ENCODE data around the gene ARID5A.

ARID5A gene

DNA sequence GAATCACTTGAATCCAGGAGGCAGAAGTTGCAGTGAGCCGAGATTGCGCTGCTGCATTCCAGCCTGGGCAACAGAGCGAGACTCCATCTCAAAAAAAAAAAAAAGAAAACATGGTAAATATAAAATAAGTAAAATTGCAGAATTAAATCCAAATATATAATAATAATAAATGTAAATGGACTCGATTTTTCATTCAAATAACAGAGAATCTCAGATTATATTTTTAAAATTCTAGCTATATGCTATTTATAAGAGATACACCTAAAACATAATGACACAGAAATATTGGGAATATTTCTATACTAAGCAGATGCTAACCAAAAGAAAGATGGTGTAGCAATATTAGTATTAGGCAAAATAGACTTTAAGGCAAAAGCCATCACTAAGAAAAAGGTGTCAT, 16.3 kb upstream of the ARID5A start:
- Histone ChIP-seq H3K4me3 (ENCODE audit: insufficient read depth, low read depth, low read length) (no peak overlapping the region), H3K27ac (ENCODE audit: insufficient read depth, low read depth, low read length, poor library complexity, severe bottlenecking) (no peak overlapping the region), H3K36me3 (ENCODE audit: control insufficient read depth, insufficient read depth, low read length) (no peaks in the 10 kb centered on the region), H3K9me3 (ENCODE audit: control insufficient read depth, low read length) (no peaks in the 10 kb centered on the region), H3K4me1 (ENCODE audit: control insufficient read depth, insufficient read depth, low read length) (no peaks in the 10 kb centered on the region), H3K27me3 (ENCODE audit: control insufficient read depth, insufficient read depth, low read length, poor library complexity, severe bottlenecking) (no peaks in the 10 kb centered on the region)
- WGBS, 2 experiments, result 93 to 100% methylated on average over 1 to 2 of the region's 4 CpGs

DNA sequence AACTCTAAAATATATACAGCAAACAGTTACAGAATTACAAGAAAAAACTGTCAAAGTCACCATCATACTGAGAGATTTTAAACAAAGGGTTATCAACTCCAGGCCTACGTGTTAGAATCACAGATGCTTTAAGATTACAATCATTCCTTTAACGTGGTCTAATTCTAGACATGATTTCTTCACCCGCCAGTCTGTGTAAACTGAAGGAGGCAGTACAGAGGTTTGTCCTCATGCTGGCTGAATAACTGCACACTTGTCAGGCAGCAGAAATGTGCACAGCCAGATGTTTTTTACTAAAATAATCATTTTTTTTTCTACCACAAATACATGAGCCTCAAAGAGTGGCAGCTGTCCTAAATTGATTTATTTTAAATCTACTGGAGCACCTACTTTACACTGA, 15.9 kb upstream of the ARID5A start:
- H3K9me3 ChIP-seq (ENCODE audit: control insufficient read depth, low read length), result no peaks in the 10 kb centered on the region
- H3K27ac ChIP-seq (ENCODE audit: insufficient read depth, low read depth, low read length, poor library complexity, severe bottlenecking), result no peak overlapping the region
- WGBS, 2 experiments, result 92 to 94% methylated on average over 3 of the region's 3 CpGs
- H3K4me3 ChIP-seq (ENCODE audit: insufficient read depth, low read depth, low read length), result no peak overlapping the region
- H3K27me3 ChIP-seq (ENCODE audit: control insufficient read depth, insufficient read depth, low read length, poor library complexity, severe bottlenecking), result peaks cover under 1% of the 10 kb centered on the region
- H3K4me1 ChIP-seq (ENCODE audit: control insufficient read depth, insufficient read depth, low read length), result no peaks in the 10 kb centered on the region
- H3K36me3 ChIP-seq (ENCODE audit: control insufficient read depth, insufficient read depth, low read length), result no peaks in the 10 kb centered on the region

DNA sequence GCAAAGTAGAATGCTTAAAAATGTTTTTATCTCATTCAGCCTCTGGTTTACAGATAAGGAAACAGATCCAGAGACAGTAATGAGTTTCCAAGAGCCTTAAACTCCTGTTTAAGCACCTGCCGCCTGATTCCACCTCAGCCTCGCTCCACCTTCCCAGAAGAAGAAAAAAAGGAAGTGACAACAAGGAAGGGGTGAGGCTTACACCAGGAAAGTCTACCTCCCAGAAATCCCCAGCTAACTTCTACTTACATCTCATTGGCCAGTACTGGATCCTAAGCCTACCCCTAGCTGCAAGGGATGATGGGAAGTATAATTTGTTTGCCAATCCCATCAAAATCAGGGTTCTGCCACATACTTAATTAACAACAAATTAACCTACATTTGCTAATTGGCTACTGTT, 15.3 kb upstream of the ARID5A start:
- 85 to 94% methylated on average over 2 of the region's 2 CpGs for WGBS, 2 experiments
- Histone ChIP-seq H3K4me1 (ENCODE audit: control insufficient read depth, insufficient read depth, low read length) (no peaks in the 10 kb centered on the region), H3K4me3 (ENCODE audit: insufficient read depth, low read depth, low read length) (no peak overlapping the region), H3K9me3 (ENCODE audit: control insufficient read depth, low read length) (no peaks in the 10 kb centered on the region), H3K27ac (ENCODE audit: insufficient read depth, low read depth, low read length, poor library complexity, severe bottlenecking) (no peak overlapping the region), H3K27me3 (ENCODE audit: control insufficient read depth, insufficient read depth, low read length, poor library complexity, severe bottlenecking) (peaks cover 6% of the 10 kb centered on the region), H3K36me3 (ENCODE audit: control insufficient read depth, insufficient read depth, low read length) (no peaks in the 10 kb centered on the region)

DNA sequence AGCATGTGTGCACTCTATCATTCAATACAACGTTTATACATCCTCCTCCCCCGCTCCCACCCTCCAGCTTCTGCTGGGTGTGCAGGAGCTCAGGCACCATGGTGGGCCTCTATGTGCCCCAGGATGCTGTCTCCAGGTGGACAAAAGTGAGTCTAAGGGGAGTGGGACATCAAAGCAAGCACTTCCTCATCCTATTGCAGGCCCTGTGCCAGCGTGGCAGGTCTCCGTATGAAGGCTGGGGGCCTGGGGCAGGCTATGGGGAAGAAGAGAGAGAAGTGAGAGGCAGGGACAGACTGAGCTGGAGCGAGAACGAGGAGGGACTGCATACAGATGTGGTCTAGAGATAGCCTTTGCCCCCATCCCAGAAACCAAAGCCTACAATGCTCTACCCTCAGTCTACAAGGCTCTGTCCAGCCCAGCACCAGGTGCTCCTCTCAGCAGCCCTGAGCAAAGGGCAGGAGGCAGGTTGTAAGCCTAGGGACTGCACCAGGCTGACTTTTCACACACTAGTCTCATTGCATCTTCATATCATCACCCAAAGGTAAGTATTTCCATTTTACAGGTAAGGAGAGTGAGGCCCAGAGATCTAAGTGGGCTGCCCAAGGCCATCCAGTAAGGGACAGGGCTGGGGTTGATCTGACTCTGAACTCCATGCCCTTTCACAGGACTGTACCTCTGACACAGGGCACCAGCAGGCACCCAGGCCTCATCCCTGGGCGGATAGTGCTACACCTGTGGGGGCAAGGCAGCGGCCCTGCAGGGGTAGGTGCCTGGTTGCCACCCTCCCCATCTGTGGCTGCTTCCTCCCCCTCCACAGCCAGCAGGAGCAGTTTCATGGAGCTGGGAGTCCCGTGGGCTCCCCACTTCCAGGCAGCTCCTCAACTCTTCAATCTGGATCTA, 14.0 kb upstream of the ARID5A start:
- no peak overlapping the region for H3K4me3 ChIP-seq (ENCODE audit: insufficient read depth, low read depth, low read length)
- no peaks in the 10 kb centered on the region for H3K9me3 ChIP-seq (ENCODE audit: control insufficient read depth, low read length)
- WGBS, 2 experiments, result 88 to 92% methylated on average over 9 of the region's 9 CpGs
- H3K4me1 ChIP-seq (ENCODE audit: control insufficient read depth, insufficient read depth, low read length), result no peaks in the 10 kb centered on the region
- peaks cover 15% of the 10 kb centered on the region for H3K27me3 ChIP-seq (ENCODE audit: control insufficient read depth, insufficient read depth, low read length, poor library complexity, severe bottlenecking)
- H3K27ac ChIP-seq (ENCODE audit: insufficient read depth, low read depth, low read length, poor library complexity, severe bottlenecking), result no peak overlapping the region
- no peaks in the 10 kb centered on the region for H3K36me3 ChIP-seq (ENCODE audit: control insufficient read depth, insufficient read depth, low read length)

DNA sequence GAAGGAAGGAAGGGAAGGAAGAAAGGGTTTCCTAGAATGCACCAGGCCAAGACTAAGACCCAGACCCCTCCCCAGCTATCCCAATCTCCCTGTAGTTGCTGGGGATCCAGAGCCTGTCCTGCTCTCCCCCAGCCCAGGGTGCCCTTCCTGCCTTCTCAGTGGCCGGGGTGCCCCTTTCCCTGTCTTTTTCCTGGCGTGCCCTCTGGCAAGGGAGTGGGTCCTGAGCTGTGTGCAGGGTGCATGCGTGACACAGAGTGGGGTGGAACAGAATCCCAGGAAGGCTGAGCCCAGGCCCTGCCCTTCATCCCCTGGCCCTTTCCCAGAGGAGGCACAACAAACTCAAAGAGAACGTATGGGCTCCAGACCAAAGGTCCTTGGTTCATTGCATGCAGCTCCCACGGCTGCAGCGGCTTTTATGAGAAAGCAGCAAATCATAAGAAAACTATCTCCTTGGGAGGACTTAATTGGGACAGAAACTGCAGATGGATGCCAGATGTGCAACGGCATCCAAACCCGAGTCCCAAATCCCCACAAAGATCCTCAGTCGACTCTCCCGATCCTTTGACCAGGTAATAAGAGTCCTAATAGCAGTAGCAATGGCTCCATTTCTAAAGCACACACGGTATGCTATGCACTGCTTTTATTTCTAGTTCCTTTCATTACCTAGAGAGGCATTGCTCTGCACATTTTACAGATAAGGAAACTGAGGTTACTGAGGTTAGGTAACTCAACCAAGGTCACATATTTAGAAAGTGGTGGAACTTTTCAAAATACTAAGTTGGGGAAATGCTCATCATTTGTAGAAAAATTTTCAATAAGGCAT, 12.7 kb upstream of the ARID5A start:
- WGBS, 2 experiments, result 89 to 92% methylated on average over 11 of the region's 11 CpGs
- no peak overlapping the region for H3K27ac ChIP-seq (ENCODE audit: insufficient read depth, low read depth, low read length, poor library complexity, severe bottlenecking)
- H3K36me3 ChIP-seq (ENCODE audit: control insufficient read depth, insufficient read depth, low read length), result no peaks in the 10 kb centered on the region
- H3K9me3 ChIP-seq (ENCODE audit: control insufficient read depth, low read length), result no peaks in the 10 kb centered on the region
- H3K27me3 ChIP-seq (ENCODE audit: control insufficient read depth, insufficient read depth, low read length, poor library complexity, severe bottlenecking), result peaks cover 21% of the 10 kb centered on the region
- H3K4me1 ChIP-seq (ENCODE audit: control insufficient read depth, insufficient read depth, low read length), result no peaks in the 10 kb centered on the region
- no peak overlapping the region for H3K4me3 ChIP-seq (ENCODE audit: insufficient read depth, low read depth, low read length)

DNA sequence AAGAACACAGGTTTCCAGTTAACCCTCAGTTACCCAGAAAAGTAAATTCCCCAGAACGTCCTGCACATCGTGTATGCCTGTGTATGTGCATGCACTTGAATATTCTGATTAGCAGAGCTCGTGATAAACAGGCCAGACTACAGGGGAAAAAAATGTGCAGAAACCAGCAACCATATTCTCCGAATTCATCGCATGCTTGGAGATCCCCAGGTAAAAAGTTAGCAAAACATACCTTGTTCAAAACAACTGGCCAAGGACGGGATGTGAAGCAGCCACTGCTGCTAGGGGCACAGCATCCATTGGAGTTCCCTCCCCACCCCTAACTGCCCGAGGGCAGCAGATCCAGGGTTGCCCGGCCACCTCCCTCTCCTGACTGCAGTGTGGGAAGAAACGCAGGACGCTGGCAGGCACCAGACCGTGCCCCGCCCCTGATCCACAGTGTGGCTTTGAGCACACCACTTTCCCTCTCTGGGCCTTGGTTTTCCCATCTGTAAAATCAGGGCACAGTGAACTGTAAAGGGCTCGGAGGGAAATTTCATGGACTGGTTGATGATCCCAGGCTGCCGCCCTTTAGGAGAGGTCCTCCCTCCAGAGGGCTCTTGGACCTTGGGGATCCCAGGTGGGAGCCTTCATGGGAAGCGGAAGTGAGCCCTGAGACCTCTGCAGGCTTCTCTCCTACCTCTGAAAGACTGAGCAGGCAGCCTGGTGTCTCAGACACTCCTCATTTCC, 11.9 kb upstream of the ARID5A start:
- H3K36me3 ChIP-seq (ENCODE audit: control insufficient read depth, insufficient read depth, low read length), result no peaks in the 10 kb centered on the region
- WGBS, 2 experiments, result 83 to 86% methylated on average over 15 of the region's 15 CpGs

DNA sequence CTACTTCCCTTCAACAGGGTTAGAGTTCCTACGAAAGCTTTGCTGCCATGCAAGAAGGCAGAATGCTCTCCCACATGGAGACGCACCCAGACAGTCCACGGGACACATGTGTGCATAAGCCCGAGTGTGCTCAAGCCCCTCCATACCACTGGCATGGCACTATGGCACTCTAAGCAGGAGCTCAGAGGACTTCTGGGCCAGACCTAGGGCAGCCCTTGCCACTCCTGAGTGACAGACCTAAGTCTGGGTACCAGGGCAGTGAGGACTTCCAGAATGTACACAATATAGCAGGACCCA, 11.4 kb upstream of the ARID5A start:
- 91 to 95% methylated on average over 4 of the region's 4 CpGs for WGBS, 2 experiments
- Histone ChIP-seq H3K36me3 (ENCODE audit: control insufficient read depth, insufficient read depth, low read length) (no peaks in the 10 kb centered on the region), H3K4me3 (ENCODE audit: insufficient read depth, low read depth, low read length) (no peak overlapping the region), H3K4me1 (ENCODE audit: control insufficient read depth, insufficient read depth, low read length) (no peaks in the 10 kb centered on the region), H3K9me3 (ENCODE audit: control insufficient read depth, low read length) (no peaks in the 10 kb centered on the region), H3K27me3 (ENCODE audit: control insufficient read depth, insufficient read depth, low read length, poor library complexity, severe bottlenecking) (peaks cover 22% of the 10 kb centered on the region), H3K27ac (ENCODE audit: insufficient read depth, low read depth, low read length, poor library complexity, severe bottlenecking) (no peak overlapping the region)

More for the DNA sequence above, 11.9 kb upstream of the ARID5A start:
- Histone ChIP-seq H3K27me3 (ENCODE audit: control insufficient read depth, insufficient read depth, low read length, poor library complexity, severe bottlenecking) (peaks cover 21% of the 10 kb centered on the region), H3K4me1 (ENCODE audit: control insufficient read depth, insufficient read depth, low read length) (no peaks in the 10 kb centered on the region), H3K4me3 (ENCODE audit: insufficient read depth, low read depth, low read length) (no peak overlapping the region), H3K9me3 (ENCODE audit: control insufficient read depth, low read length) (no peaks in the 10 kb centered on the region), H3K27ac (ENCODE audit: insufficient read depth, low read depth, low read length, poor library complexity, severe bottlenecking) (no peak overlapping the region)

DNA sequence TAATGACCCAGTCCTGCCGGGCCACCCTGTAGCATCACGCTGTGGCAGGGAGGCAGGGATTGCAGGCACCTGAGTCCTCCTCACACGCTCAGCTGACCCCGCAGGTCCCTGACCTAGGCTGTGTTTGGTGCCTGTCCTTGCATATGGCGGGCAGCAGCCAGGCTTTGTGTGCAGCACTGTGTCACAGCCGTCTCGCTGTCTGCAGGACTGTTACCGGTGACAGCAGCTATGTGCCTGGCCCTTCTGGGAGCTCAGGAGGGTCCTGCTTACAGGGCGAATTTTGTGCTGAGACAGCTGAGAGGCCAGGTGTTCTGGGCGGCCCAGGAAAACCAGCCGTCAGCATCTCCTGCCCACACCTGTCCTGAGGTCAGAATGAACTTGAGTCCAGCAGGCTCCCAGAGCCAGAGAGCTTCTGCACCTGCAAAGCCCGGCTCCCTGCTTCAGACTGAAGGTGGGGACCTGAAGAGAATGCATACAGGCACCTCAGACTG, 10.4 kb upstream of the ARID5A start:
- no peak overlapping the region for H3K27ac ChIP-seq (ENCODE audit: insufficient read depth, low read depth, low read length, poor library complexity, severe bottlenecking)
- no peaks in the 10 kb centered on the region for H3K36me3 ChIP-seq (ENCODE audit: control insufficient read depth, insufficient read depth, low read length)
- WGBS, 2 experiments, result 94% methylated on average over 12 of the region's 12 CpGs
- no peaks in the 10 kb centered on the region for H3K4me1 ChIP-seq (ENCODE audit: control insufficient read depth, insufficient read depth, low read length)
- H3K27me3 ChIP-seq (ENCODE audit: control insufficient read depth, insufficient read depth, low read length, poor library complexity, severe bottlenecking), result peaks cover 29% of the 10 kb centered on the region
- no peaks in the 10 kb centered on the region for H3K9me3 ChIP-seq (ENCODE audit: control insufficient read depth, low read length)
- H3K4me3 ChIP-seq (ENCODE audit: insufficient read depth, low read depth, low read length), result no peak overlapping the region

DNA sequence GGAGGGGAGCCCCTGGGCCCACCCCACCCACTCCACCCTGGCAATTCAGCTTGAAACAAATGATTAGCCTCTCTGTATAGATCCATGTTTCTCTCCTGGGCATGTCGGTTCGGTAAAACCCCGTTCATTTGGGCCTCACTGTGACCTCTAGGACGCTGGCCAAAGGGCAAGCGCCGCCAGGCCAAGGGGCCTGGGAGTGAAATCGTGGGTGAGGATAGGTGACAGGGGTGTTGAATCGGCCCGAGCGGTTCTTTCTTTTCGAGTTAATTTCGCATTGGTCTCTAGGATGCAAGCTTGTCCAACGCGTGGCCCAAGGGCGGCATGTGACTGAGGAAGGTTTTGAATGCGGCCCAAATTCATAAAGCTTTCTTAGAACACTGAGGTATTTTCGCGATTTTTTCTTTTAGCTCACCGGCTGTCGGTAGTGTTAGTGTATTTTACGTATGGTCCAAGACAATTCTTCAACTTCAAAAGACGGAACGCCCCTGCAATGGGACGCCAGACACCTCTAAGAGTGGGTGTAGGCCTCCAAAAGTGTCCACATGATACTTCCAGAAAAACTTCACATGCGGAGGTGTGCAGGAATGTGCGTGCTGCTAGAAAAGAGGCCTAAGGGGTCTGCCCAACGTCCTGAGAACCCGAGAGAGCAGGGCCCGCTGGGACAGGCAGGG, 9.8 kb upstream of the ARID5A start:
- H3K4me3 ChIP-seq (ENCODE audit: insufficient read depth, low read depth, low read length), result peak overlapping the region; percentile 29

More for the DNA sequence above, 9.8 kb upstream of the ARID5A start:
- WGBS, 2 experiments, result 83% methylated on average over 29 of the region's 29 CpGs
- Histone ChIP-seq H3K36me3 (ENCODE audit: control insufficient read depth, insufficient read depth, low read length) (no peaks in the 10 kb centered on the region), H3K27me3 (ENCODE audit: control insufficient read depth, insufficient read depth, low read length, poor library complexity, severe bottlenecking) (peaks cover 35% of the 10 kb centered on the region), H3K9me3 (ENCODE audit: control insufficient read depth, low read length) (no peaks in the 10 kb centered on the region), H3K4me1 (ENCODE audit: control insufficient read depth, insufficient read depth, low read length) (peaks cover 4% of the 10 kb centered on the region), H3K27ac (ENCODE audit: insufficient read depth, low read depth, low read length, poor library complexity, severe bottlenecking) (no peak overlapping the region)

Measured in ectodermal cell (in vitro differentiated cells).